ENCODE results near the gene ZBTB40. TPM values are rescaled to one million over a fixed set of nuclear protein-coding genes. Genes with fewer than 3 reads are reported as not detected.

Gene ZBTB40
- total RNA-seq, 1 experiment from 2014 or later = 16.3 TPM

DNA sequence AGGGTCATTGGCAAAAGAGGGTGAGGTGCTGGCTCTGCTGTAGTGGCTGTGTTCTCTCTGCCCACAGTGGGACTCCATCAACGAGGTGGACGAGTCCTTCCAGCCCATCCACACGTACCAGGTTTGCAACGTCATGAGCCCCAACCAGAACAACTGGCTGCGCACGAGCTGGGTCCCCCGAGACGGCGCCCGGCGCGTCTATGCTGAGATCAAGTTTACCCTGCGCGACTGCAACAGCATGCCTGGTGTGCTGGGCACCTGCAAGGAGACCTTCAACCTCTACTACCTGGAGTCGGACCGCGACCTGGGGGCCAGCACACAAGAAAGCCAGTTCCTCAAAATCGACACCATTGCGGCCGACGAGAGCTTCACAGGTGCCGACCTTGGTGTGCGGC, 124.5 kb downstream of the ZBTB40 start:
- Mint-ChIP-seq H3K4me1 (peaks cover 7 to 23% of the 10 kb centered on the region in 2 experiments), H3K36me3 (ENCODE audit: insufficient read depth in 1 of 3, low read depth in 3 of 3) (peaks cover 4 to 6% (median 4%) of the 10 kb centered on the region in 3 experiments; a peak in 5 of 7 replicates), H3K9me3 (peaks cover 18 to 20% of the 10 kb centered on the region in 2 experiments), H3K27ac (no peak overlapping the region), H3K4me3 (no peak overlapping the region), H3K27me3 (ENCODE audit: low read depth) (no peaks in the 10 kb centered on the region; the same call in 1 of the 2 replicates)
- no peak overlapping the region for H4K8ac ChIP-seq (replicated peaks; ENCODE audit: insufficient read length, low read depth, low read length)
- no peak overlapping the region for H2BK15ac ChIP-seq (ENCODE audit: low read depth, low read length)
- no peak overlapping the region for H3K4me2 ChIP-seq (ENCODE audit: insufficient read depth, insufficient read length, low read length)
- TF ChIP-seq, protein P1, sequence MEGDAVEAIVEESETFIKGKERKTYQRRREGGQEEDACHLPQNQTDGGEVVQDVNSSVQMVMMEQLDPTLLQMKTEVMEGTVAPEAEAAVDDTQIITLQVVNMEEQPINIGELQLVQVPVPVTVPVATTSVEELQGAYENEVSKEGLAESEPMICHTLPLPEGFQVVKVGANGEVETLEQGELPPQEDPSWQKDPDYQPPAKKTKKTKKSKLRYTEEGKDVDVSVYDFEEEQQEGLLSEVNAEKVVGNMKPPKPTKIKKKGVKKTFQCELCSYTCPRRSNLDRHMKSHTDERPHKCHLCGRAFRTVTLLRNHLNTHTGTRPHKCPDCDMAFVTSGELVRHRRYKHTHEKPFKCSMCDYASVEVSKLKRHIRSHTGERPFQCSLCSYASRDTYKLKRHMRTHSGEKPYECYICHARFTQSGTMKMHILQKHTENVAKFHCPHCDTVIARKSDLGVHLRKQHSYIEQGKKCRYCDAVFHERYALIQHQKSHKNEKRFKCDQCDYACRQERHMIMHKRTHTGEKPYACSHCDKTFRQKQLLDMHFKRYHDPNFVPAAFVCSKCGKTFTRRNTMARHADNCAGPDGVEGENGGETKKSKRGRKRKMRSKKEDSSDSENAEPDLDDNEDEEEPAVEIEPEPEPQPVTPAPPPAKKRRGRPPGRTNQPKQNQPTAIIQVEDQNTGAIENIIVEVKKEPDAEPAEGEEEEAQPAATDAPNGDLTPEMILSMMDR (conservative IDR thresholded peaks at IDR 0.05) = no peak
- H3K4me1 ChIP-seq (ENCODE audit: insufficient read depth, low read length) = 0 out of 2 replicates have a peak, but pooled peaks cover 2% of the 10 kb centered on the region
- no peaks in the 10 kb centered on the region for H3K23me2 ChIP-seq (ENCODE audit: insufficient read length, low read depth, low read length, poor library complexity, severe bottlenecking)
- H3K4ac ChIP-seq (ENCODE audit: low read depth, low read length) = no peak overlapping the region
- H4K20me1 ChIP-seq (ENCODE audit: control insufficient read depth, insufficient read depth, insufficient read length) = no peaks in the 10 kb centered on the region
- H3K79me1 ChIP-seq (ENCODE audit: insufficient read depth, low read depth, low read length, poor library complexity, severe bottlenecking) = no peaks in the 10 kb centered on the region
- H3K9me3 ChIP-seq (ENCODE audit: control insufficient read depth, low read depth, low read length) = peaks cover 11% of the 10 kb centered on the region
- no peaks in the 10 kb centered on the region for H3K79me2 ChIP-seq (ENCODE audit: insufficient read depth, low read length)
- no peak overlapping the region for H3K23ac ChIP-seq (ENCODE audit: insufficient read length, low read depth, low read length)
- H2BK20ac ChIP-seq (ENCODE audit: low read depth, low read length, poor library complexity, severe bottlenecking) = no peak overlapping the region
- no CpG with 5 or more reads among the region's 23 CpGs for WGBS (ENCODE audit: extremely low coverage, insufficient read length, low lambda C conversion rate)
- H3T11ph ChIP-seq (ENCODE audit: low read length) = no peak overlapping the region
- H3K27me3 ChIP-seq (ENCODE audit: insufficient read depth, low read length) = no peaks in the 10 kb centered on the region
- H3K18ac ChIP-seq (ENCODE audit: insufficient read length, low read depth, low read length) = no peak overlapping the region
- no peak overlapping the region for H2BK12ac ChIP-seq (ENCODE audit: insufficient read length, low read depth, low read length)
- H2AK5ac ChIP-seq (ENCODE audit: insufficient read length, low read length) = no peak overlapping the region
- H4K5ac ChIP-seq (ENCODE audit: insufficient read length, low read depth, low read length) = no peak overlapping the region
- H3K14ac ChIP-seq (ENCODE audit: insufficient read depth, low read length) = no peak overlapping the region
- no peak overlapping the region for H3K9ac ChIP-seq (ENCODE audit: extremely low read depth, insufficient read length, low read length)
- no peak overlapping the region for H2BK5ac ChIP-seq (ENCODE audit: insufficient read length, low read length)
- no peak overlapping the region for H3K27ac ChIP-seq (ENCODE audit: insufficient read length, low read depth, low read length)
- no peak overlapping the region for H2AFZ ChIP-seq (ENCODE audit: low read length)
- H2BK120ac ChIP-seq (ENCODE audit: low read depth, low read length, poor library complexity, severe bottlenecking) = no peak overlapping the region
- DNase-seq = no peak
- no peak overlapping the region for H3K56ac ChIP-seq (ENCODE audit: insufficient read length, low read depth, low read length)
- H4K91ac ChIP-seq (ENCODE audit: insufficient read length, low read depth, low read length) = no peak overlapping the region
